B cell (primary cell): ENCODE results near the gene PHYHIPL. TPM values are rescaled to one million over a fixed set of nuclear protein-coding genes. Genes with fewer than 3 reads are reported as not detected.

Experiments
- ATAC-seq: fragments of 200-7000 bp; cut with Tn5 transposase; one replicate; pipeline ENCODE4 v1.10.0; 2021; ENCODE audit warnings: low read depth, mild to moderate bottlenecking, moderate number of reproducible peaks, moderate library complexity
- CTCF ChIA-PET: fragments of 350-600 bp; sonication (Branson Sonifier 250); formaldehyde crosslinking; loops from one replicate; lab custom pipeline; 2021; ENCODE audit warnings: antibody characterized with exemption, inconsistent platforms; lab: Charles Lee
- POLR2A ChIA-PET: fragments of 350-600 bp; sonication (Branson Sonifier 250); formaldehyde crosslinking; loops from one replicate; lab custom pipeline; 2021; ENCODE audit warnings: antibody characterized with exemption; lab: Charles Lee
- DNase-seq: peaks from one replicate; pipeline ENCODE4 v3.0.0; 2013
- H2AFZ ChIP-seq: 2 replicates; pipeline ENCODE4 v1.6.1; 2012; ENCODE audit warnings: mild to moderate bottlenecking, low read depth, low read length; ENCODE audit not compliant: insufficient read depth, poor library complexity, severe bottlenecking
- H3K27ac ChIP-seq, 2 donors: 1 replicate in 1 of 2; 2 replicates in 1 of 2; pipeline ENCODE4 v1.5.1; 2012 to 2013; ENCODE audit warnings: low read length in 2 of 2, mild to moderate bottlenecking in 2 of 2, moderate library complexity in 1 of 2
- H3K27me3 ChIP-seq, 4 experiments: fragments of 200-600 bp in 1 of 4; sonication (generic) in 1 of 4; replicated peaks in 1 of 4; 1 replicate in 2 of 4; 2 replicates in 2 of 4; pipeline versions ENCODE4 v1.6.1 to v1.7.0; 2013 to 2016; ENCODE audit warnings: low read length in 3 of 4, mild to moderate bottlenecking in 2 of 4, mixed read lengths in 1 of 4, moderate library complexity in 1 of 4; ENCODE audit not compliant: insufficient read depth in 4 of 4, control insufficient read depth in 3 of 4; ENCODE audit errors: control extremely low read depth in 1 of 4
- H3K36me3 ChIP-seq, 2 experiments: replicated peaks in 1 of 2; 1 replicate in 1 of 2; 2 replicates in 1 of 2; pipeline versions ENCODE4 v1.6.1 to v1.7.1; 2013; ENCODE audit warnings: low read length in 1 of 2; ENCODE audit not compliant: insufficient read depth in 2 of 2, control insufficient read depth in 1 of 2; ENCODE audit errors: control extremely low read depth in 1 of 2, extremely low read depth in 1 of 2
- H3K4me1 ChIP-seq, 2 donors: fragments of 200-600 bp in 1 of 2; sonication (generic) in 1 of 2; 1 replicate in 1 of 2; 2 replicates in 1 of 2; pipeline versions ENCODE4 v1.5.1 to v1.6.1; 2013 to 2017; ENCODE audit warnings: low read length in 2 of 2; ENCODE audit not compliant: control insufficient read depth in 2 of 2, insufficient read depth in 2 of 2
- H3K4me2 ChIP-seq: replicated peaks from 2 replicates; pipeline ENCODE3; 2012; ENCODE audit warnings: mild to moderate bottlenecking, low read depth, low read length; ENCODE audit not compliant: poor library complexity, severe bottlenecking
- H3K4me3 ChIP-seq, 5 experiments: fragments of 200-600 bp in 1 of 5; sonication (generic) in 1 of 5; 1 replicate in 3 of 5; 2 replicates in 2 of 5; pipeline versions ENCODE4 v1.5.1 to v1.7.0; 2011 to 2016; ENCODE audit warnings: low read length in 4 of 5, mild to moderate bottlenecking in 4 of 5, low read depth in 2 of 5, control low read depth in 1 of 5, moderate library complexity in 1 of 5; ENCODE audit not compliant: insufficient read depth in 1 of 5; ENCODE audit errors: control extremely low read depth in 1 of 5, extremely low read depth in 1 of 5
- H3K79me2 ChIP-seq: fragments of 200-600 bp; sonication (generic); one replicate; pipeline ENCODE4 v1.6.0; 2016; ENCODE audit warnings: low read length; ENCODE audit not compliant: control insufficient read depth, insufficient read depth
- H3K9ac ChIP-seq: fragments of 200-600 bp; sonication (generic); 2 replicates; pipeline ENCODE4 v1.6.1; 2017; ENCODE audit warnings: mild to moderate bottlenecking, low read length, moderate library complexity
- H3K9me3 ChIP-seq, 3 donors: one replicate each; pipeline versions ENCODE4 v1.6.1 to v1.7.1; 2013; ENCODE audit warnings: low read length in 2 of 3; ENCODE audit not compliant: control insufficient read depth in 2 of 3, insufficient read depth in 1 of 3; ENCODE audit errors: control extremely low read depth in 1 of 3
- H4K20me1 ChIP-seq: 2 replicates; pipeline ENCODE4 v1.6.0; 2012; ENCODE audit warnings: mild to moderate bottlenecking, low read length; ENCODE audit not compliant: insufficient read depth, control insufficient read depth, poor library complexity, severe bottlenecking
- H3K27ac Mint-ChIP-seq: one replicate; pipeline ENCODE4 v1.8.0; 2021; ENCODE audit warnings: mixed read lengths
- H3K27me3 Mint-ChIP-seq: one replicate; pipeline ENCODE4 v1.8.0; 2021; ENCODE audit warnings: mixed read lengths
- H3K4me1 Mint-ChIP-seq: one replicate; pipeline ENCODE4 v1.8.0; 2021; ENCODE audit warnings: mixed read lengths
- H3K4me3 Mint-ChIP-seq: one replicate; pipeline ENCODE4 v1.8.0; 2021; ENCODE audit warnings: mixed read lengths
- H3K9me3 Mint-ChIP-seq: one replicate; pipeline ENCODE4 v1.8.0; 2022; ENCODE audit warnings: mixed read lengths; ENCODE audit not compliant: insufficient read depth
- CTCF ChIP-seq: fragments of 200-600 bp; IDR thresholded peaks from one replicate; pipeline ENCODE4 v1.8.0; 2022; ENCODE audit warnings: antibody characterized with exemption, mild to moderate bottlenecking
- EZH2 ChIP-seq: IDR thresholded peaks from 2 replicates; pipeline ENCODE4 v1.6.1; 2012; ENCODE audit warnings: borderline replicate concordance, low read depth, mild to moderate bottlenecking, moderate library complexity, low read length; ENCODE audit not compliant: insufficient read depth, poor library complexity, severe bottlenecking
- WGBS: methylation state at CpG from one replicate; pipeline ENCODE4 v1.1.5; 2013; ENCODE audit warnings: missing lambda C conversion rate; ENCODE audit not compliant: insufficient coverage; 5-methylcytosine and 5-hydroxymethylcytosine counted together
- intact Hi-C: fragments of 100-400 bp; cut with micrococcal nuclease; formaldehyde crosslinking; loops from one replicate; pipeline ENCODE4 v1.10.0; 2022
- polyA plus RNA-seq: library from polyadenylated mRNA; depleted of rRNA; stranded (reverse); fragments of >200 nt; gene quantifications from 2 replicates; pipeline ENCODE4 v1.2.3, GENCODE V29; 2012
- total RNA-seq, 2 donors: library from RNA; stranded (reverse); fragments of 120-200 nt in 1 of 2; gene quantifications; 1 replicate in 1 of 2; 2 replicates in 1 of 2; pipeline versions ENCODE4 v1.2.3 to v1.2.4, GENCODE V29; 2013 to 2022

The PHYHIPL gene
- total and polyA plus RNA-seq, 2 donors (not counting 1 experiment from before 2014, with no cell fraction given): not detected

GRCh38 chr10:59279476-59279875, 103.0 kb downstream of the PHYHIPL start:
- H3K9ac ChIP-seq: no peak overlapping the region
- Mint-ChIP-seq H3K27me3 (no peaks in the 10 kb centered on the region), H3K4me3 (no peak overlapping the region), H3K27ac (no peak overlapping the region), H3K4me1 (no peaks in the 10 kb centered on the region), H3K9me3 (no peaks in the 10 kb centered on the region)
- no peaks in the 10 kb centered on the region for H3K79me2 ChIP-seq
- no peak for DNase-seq
- CTCF ChIA-PET: no interaction called here
- H3K36me3 ChIP-seq: no peaks in the 10 kb centered on the region
- WGBS: no CpG with 5 or more reads among the region's 1 CpG
- H4K20me1 ChIP-seq: no peaks in the 10 kb centered on the region
- no peak for TF ChIP-seq CTCF
- TF ChIP-seq EZH2: no peak
- H3K9me3 ChIP-seq: no peaks in the 10 kb centered on the region
- no peak overlapping the region for H3K4me3 ChIP-seq
- H3K27ac ChIP-seq: no peak overlapping the region
- no peak overlapping the region for H2AFZ ChIP-seq
- POLR2A ChIA-PET: no interaction called here
- intact Hi-C loops: no loop called here
- H3K27me3 ChIP-seq: no peaks in the 10 kb centered on the region
- no peaks in the 10 kb centered on the region for H3K4me1 ChIP-seq
- no peak for ATAC-seq
- no peak overlapping the region for H3K4me2 ChIP-seq

- intact Hi-C loops: no loop called here
- peak overlapping the region; percentile 12 for H3K27ac Mint-ChIP-seq
- H3K9ac ChIP-seq: no peak overlapping the region
- H4K20me1 ChIP-seq: no peaks in the 10 kb centered on the region
- no peak overlapping the region for H3K4me3 ChIP-seq
- H3K4me1 ChIP-seq: no peaks in the 10 kb centered on the region
- H3K4me2 ChIP-seq: no peak overlapping the region
- WGBS: no CpG with 5 or more reads among the region's 1 CpG
- H3K79me2 ChIP-seq: no peaks in the 10 kb centered on the region
- H3K9me3 Mint-ChIP-seq: peaks cover 2% of the 10 kb centered on the region
- DNase-seq (no peak), ATAC-seq (no peak)
- no peaks in the 10 kb centered on the region for H3K27me3 ChIP-seq
- no peaks in the 10 kb centered on the region for H3K9me3 ChIP-seq
- POLR2A ChIA-PET: no interaction called here
- no peak overlapping the region for H3K27ac ChIP-seq
- no peaks in the 10 kb centered on the region for H3K36me3 ChIP-seq
- H3K27me3 Mint-ChIP-seq: peaks cover 4% of the 10 kb centered on the region
- TF ChIP-seq CTCF (no peak), EZH2 (no peak)
- H3K4me1 Mint-ChIP-seq: no peaks in the 10 kb centered on the region
- H2AFZ ChIP-seq: no peak overlapping the region
- H3K4me3 Mint-ChIP-seq: no peak overlapping the region
- CTCF ChIA-PET: no interaction called here
These were observed 103.6 kb downstream of the PHYHIPL start for GRCh38 chr10:59279991-59280505.
